Measurements from ENCODE around the gene CLDN18. TPM values are rescaled to one million over a fixed set of nuclear protein-coding genes. Genes with fewer than 3 reads are reported as not detected.
A peak's percentile ranks its signal among the peaks of the same experiment; 100 is the strongest.

CLDN18 gene
- not detected for total RNA-seq
- under 1 TPM in 1 of 2 donors, not detected in 1; 0.01 TPM for polyA plus RNA-seq
- long read RNA-seq, donor 1 = 0 reads
- long read RNA-seq, donor 2 = 0 reads
- long read RNA-seq, donor 3 = 0 reads

- 74 to 81% methylated on average over 30 of the region's 30 CpGs for WGBS, 2 donors
- Histone ChIP-seq H3K9me3 (peaks cover 0 to 6% (median 0%) of the 10 kb centered on the region in 11 donors), H3K4me3 (no peak within 1 kb of the TSS), H3K36me3 (no peaks in the 10 kb centered on the region), H3K4me1 (peaks cover 0 to 10% (median 0%) of the 10 kb centered on the region in 9 donors), H3K27me3 (no peaks in the 10 kb centered on the region), H3K27ac (no peak within 1 kb of the TSS)
- DNase-seq = no peak
- intact Hi-C loops (cut with DNase I) = no loop called here
- peak in 1 of 8 donors; percentile 15 for ATAC-seq
- TF ChIP-seq, protein P1, sequence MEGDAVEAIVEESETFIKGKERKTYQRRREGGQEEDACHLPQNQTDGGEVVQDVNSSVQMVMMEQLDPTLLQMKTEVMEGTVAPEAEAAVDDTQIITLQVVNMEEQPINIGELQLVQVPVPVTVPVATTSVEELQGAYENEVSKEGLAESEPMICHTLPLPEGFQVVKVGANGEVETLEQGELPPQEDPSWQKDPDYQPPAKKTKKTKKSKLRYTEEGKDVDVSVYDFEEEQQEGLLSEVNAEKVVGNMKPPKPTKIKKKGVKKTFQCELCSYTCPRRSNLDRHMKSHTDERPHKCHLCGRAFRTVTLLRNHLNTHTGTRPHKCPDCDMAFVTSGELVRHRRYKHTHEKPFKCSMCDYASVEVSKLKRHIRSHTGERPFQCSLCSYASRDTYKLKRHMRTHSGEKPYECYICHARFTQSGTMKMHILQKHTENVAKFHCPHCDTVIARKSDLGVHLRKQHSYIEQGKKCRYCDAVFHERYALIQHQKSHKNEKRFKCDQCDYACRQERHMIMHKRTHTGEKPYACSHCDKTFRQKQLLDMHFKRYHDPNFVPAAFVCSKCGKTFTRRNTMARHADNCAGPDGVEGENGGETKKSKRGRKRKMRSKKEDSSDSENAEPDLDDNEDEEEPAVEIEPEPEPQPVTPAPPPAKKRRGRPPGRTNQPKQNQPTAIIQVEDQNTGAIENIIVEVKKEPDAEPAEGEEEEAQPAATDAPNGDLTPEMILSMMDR (IDR thresholded peaks at IDR 0.05) = no peak
Observed at GRCh38 chr3:138009476-138010272, at the start of gene CLDN18. Gene CLDN18, plus strand, starts transcription at chr3:138010165. Its CDS starts 61 bp downstream, at chr3:138010226.

DNA sequence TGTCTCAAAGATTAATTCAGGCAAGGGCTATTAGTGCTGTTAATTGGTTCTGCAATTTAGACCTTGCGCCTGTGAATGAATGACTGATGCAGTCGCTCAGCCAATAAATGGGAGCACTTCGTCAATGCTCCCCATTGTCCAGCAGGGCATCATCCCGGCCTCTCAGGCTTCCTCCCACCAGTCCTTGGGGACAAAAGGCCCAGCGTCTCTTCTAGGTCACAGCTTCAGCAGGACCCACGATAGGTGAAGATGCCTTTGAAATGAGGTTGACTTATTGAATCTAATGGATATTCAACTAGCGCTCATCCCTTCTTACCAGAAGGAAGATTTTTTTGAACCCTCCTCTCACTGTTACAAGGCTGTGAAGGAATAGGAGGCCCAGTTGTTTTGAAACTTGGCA, 47.7 kb upstream of the CLDN18 start:
- 86 to 94% methylated on average over 7 of the region's 7 CpGs for WGBS, 2 donors
- Histone ChIP-seq H3K4me1 (no peaks in the 10 kb centered on the region), H3K9me3 (no peaks in the 10 kb centered on the region), H3K27me3 (peaks cover 0 to 13% (median 0%) of the 10 kb centered on the region in 7 donors), H3K36me3 (no peaks in the 10 kb centered on the region), H3K27ac (no peak overlapping the region), H3K4me3 (no peak overlapping the region)
- TF ChIP-seq, protein P1 (IDR thresholded peaks at IDR 0.05) = no peak
- intact Hi-C loops (cut with DNase I) = no loop called here
- ATAC-seq = no peak
- no peak for DNase-seq

GRCh38 chr3:137963463-137963862, 46.5 kb upstream of the CLDN18 start:
- Histone ChIP-seq H3K27ac (no peak overlapping the region), H3K4me1 (no peaks in the 10 kb centered on the region), H3K4me3 (no peak overlapping the region), H3K27me3 (peaks cover 0 to 5% (median 0%) of the 10 kb centered on the region in 7 donors), H3K36me3 (no peaks in the 10 kb centered on the region), H3K9me3 (no peaks in the 10 kb centered on the region)
- no peak for DNase-seq
- intact Hi-C loops (cut with DNase I) = no loop called here
- WGBS, 2 donors = 83 to 91% methylated on average over 4 of the region's 4 CpGs
- ATAC-seq = no peak
- TF ChIP-seq, protein P1 (IDR thresholded peaks at IDR 0.05) = no peak

DNA sequence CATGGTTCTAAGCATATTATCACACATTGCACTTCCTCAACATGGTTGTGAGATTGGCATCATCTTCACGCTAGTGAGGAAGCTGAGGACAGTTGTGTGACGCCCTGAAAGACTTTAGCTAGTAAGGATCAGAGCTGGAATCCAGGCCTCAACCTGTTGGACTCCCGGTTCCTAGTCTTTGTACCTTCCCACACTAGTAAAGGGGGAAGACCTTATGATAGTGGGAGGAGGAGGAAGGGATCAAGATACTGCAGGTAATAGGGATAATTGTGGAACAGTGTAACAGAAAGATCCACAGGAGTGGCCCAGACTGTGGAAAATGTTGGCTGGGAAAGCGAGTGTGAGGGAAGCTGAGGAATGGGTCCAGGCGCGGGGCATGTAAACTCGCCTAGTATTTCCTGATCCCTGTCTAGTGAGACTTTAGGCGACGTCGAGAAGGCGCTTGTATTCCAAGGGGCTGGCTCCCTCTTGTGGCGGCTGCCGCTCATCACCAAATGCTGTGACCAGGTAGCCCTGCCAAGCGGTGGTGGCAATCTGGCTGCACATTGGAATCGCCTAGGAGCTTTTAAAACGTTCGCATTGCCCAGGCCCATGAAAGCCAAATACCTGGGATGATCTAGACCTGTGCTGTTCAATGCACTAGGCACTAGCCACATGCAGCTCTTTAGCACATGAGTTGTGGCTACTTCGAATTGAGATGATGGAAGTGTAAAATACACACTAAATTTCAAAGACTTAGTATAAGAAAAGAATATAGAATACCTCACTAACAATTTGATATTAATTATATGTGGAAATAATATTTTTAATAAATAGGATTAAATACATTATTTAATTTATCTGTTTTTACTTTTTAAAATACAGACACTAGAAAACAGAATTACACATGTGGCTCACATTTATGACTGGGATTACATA, 38.8 kb upstream of the CLDN18 start:
- H3K27me3 ChIP-seq = peaks cover 0 to 14% (median 0%) of the 10 kb centered on the region in 7 donors
- H3K27ac ChIP-seq = no peak overlapping the region
- H3K4me3 ChIP-seq = no peak overlapping the region
- DNase-seq = peak; percentile 59 to 73
- no peaks in the 10 kb centered on the region for H3K4me1 ChIP-seq
- ATAC-seq = peak; percentile 63 to 92 (median 81)
- TF ChIP-seq, protein P1 (IDR thresholded peaks at IDR 0.05) = peak; percentile 64 to 89 (median 82)
- intact Hi-C loops (cut with DNase I) = loop anchor here in 6 of 10 donors (2.0 to 10.0 kb wide), 4 partner anchors 81 to 939 kb away; no protein-coding TSS in a partner anchor
- no peaks in the 10 kb centered on the region for H3K9me3 ChIP-seq
- no peaks in the 10 kb centered on the region for H3K36me3 ChIP-seq
- 17% methylated on average over 18 of the region's 18 CpGs for WGBS, 2 donors

Measured in heart right ventricle (tissue), 16 donors.